Stimulated activated naive CD8-positive, alpha-beta T cell treated with anti-CD3 and anti-CD28 coated beads, Interleukin-15, amount 100 ng/mL, for 72 hours (primary cell): ENCODE results near the gene SYNGR3.
A peak's percentile ranks its signal among the peaks of the same experiment; 100 is the strongest.

Experiments used
- ATAC-seq: fragments of 150-1000 bp; cut with Tn5 transposase; 2 replicates; pipeline ENCODE4 v1.10.0; 2021; ENCODE audit warnings: mild to moderate bottlenecking, moderate library complexity
- DNase-seq, 2 donors: peaks; one replicate each; pipeline ENCODE4 v3.0.0; 2021 to 2022
- H3K27ac Mint-ChIP-seq, 2 donors: one replicate each; pipeline ENCODE4 v1.8.0; 2022; ENCODE audit warnings: mild to moderate bottlenecking in 2 of 2, mixed read lengths in 2 of 2, moderate library complexity in 2 of 2
- H3K27me3 Mint-ChIP-seq: one replicate; pipeline ENCODE4 v1.8.0; 2022; ENCODE audit warnings: mixed read lengths
- H3K4me1 Mint-ChIP-seq: one replicate; pipeline ENCODE4 v1.8.0; 2022; ENCODE audit warnings: mild to moderate bottlenecking, mixed read lengths
- H3K4me3 Mint-ChIP-seq, 2 donors: one replicate each; pipeline ENCODE4 v1.8.0; 2022; ENCODE audit warnings: mild to moderate bottlenecking in 2 of 2, mixed read lengths in 2 of 2, moderate library complexity in 1 of 2
- H3K9me3 Mint-ChIP-seq, 2 donors: one replicate each; pipeline ENCODE4 v1.8.0; 2022; ENCODE audit warnings: mixed read lengths in 2 of 2

The SYNGR3 gene

DNA sequence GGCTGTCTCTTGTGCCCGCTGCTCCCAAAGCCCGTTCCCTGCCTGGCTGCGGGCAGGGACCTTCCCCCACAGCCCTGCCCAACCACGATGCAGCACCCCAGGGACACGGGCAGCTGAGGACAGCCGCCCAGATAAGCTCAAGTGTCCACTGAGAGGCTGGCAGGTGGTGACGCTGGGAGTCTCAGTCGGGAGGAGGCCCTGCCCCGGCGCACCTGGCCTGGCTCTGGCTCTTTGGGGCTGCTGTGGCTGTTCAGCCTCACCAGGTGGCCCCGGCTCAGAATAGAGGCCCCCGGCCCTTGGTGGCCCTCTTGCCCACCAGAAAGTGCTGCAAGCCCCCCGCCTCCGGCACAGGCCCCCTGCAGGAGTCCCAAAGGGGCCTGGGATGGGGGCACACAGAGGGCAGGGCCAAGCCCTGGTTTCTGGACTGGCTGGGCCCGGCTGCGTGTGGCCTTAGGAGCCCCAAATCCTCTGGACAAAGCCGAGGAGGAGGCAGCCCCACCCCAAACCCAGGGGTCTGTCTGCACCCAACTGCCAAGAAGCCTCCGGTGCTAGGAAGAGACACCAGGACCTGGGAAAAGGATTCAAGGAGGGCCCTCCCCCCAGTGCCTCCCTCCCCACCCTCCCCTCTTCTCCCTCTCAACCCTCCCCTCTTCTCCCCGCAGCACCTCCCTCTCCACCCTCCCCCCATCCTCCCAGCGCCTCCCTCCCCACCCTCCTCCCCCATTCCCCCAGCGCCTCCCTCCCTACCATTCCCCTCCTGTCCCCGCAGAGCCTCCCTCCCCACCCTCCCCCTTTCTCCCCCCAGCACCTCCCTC lies 52.6 kb downstream of the SYNGR3 start:
- Mint-ChIP-seq H3K27ac (no peak overlapping the region), H3K4me3 (no peak overlapping the region), H3K4me1 (peaks cover 13% of the 10 kb centered on the region), H3K9me3 (no peaks in the 10 kb centered on the region), H3K27me3 (no peaks in the 10 kb centered on the region)
- ATAC-seq (no peak), DNase-seq (no peak)

- Mint-ChIP-seq H3K27ac (peak overlapping the region in 1 of 2 donors; percentile 49), H3K27me3 (no peaks in the 10 kb centered on the region), H3K9me3 (no peaks in the 10 kb centered on the region), H3K4me1 (peaks cover 14% of the 10 kb centered on the region), H3K4me3 (no peak overlapping the region)
- DNase-seq = no peak
- ATAC-seq = no peak
Measured at GRCh38 chr16:2042986-2043666, 53.4 kb downstream of the SYNGR3 start.
